D721Med (cell line): ENCODE results near the gene RYR1.
A peak's percentile ranks its signal among the peaks of the same experiment; 100 is the strongest.

Source experiments
- DNase-seq: peaks from one replicate; pipeline ENCODE4 v3.0.0; 2011; ENCODE audit warnings: low spot score; ENCODE audit not compliant: insufficient read length
- FAIRE-seq: peaks from 2 replicates; lab custom pipeline; 2011; peaks lifted over from hg19 to GRCh38; lab: Jason Lieb, UNC
- CTCF ChIP-seq: IDR thresholded peaks from 2 replicates; pipeline ENCODE4 v1.5.1; 2012; ENCODE audit warnings: mild to moderate bottlenecking, control low read depth; ENCODE audit not compliant: insufficient read depth; ENCODE audit errors: missing control alignments

Gene RYR1

DNA sequence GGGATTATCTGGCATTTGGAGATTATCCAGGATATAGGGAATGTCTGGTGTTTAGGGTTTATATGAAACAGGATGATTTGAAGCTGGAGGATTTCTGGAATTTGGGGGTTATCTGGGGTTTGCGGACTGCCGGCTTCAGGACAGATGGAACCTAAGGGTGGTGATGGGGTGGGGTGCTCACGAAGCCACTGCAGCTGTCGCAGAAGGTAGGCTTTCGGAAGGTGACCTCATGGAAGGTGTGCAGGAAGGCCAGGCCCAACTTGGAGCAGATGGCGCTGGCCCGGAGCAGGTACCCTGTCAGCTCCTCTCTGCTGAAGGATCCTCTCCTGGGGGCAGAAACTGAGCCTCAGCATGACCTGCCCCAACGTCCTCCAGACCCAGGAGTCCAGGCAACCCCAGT is 21.0 kb upstream of the RYR1 start:
- FAIRE-seq: no peak
- DNase-seq: peak; percentile 58
- no peak for TF ChIP-seq CTCF

DNA sequence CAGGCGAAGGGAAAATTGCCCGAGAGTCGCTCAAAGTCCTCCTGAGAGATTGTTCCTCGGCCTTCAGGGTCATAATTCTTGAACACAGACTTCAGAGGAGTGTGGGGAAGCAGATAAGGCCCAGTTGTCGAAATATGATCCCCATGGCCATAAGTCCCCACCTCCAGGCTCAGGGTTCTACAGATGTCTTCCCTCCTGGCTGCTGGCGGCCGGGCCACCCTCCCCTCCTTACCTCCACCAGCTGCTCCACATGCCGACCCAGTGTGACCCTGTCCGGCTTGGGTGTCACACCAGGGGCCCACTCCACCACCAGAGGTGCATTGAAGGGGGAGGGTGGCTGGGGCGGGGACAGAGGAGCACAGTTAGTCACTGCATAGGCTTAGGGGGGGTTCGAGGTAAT is 20.5 kb upstream of the RYR1 start:
- no peak for DNase-seq
- TF ChIP-seq CTCF: no peak
- FAIRE-seq: no peak

- no peak for TF ChIP-seq CTCF
- FAIRE-seq (no peak), DNase-seq (no peak)
Measured at GRCh38 chr19:38413416-38413815, 20.1 kb upstream of the RYR1 start.

- DNase-seq: no peak
- TF ChIP-seq CTCF: no peak
- FAIRE-seq: no peak
Measured at GRCh38 chr19:38417146-38417543, 16.3 kb upstream of the RYR1 start.

- DNase-seq (no peak), FAIRE-seq (no peak)
- TF ChIP-seq CTCF: no peak
Measured at GRCh38 chr19:38417544-38418506, 15.7 kb upstream of the RYR1 start.

- FAIRE-seq (no peak), DNase-seq (no peak)
- TF ChIP-seq CTCF: no peak
Measured at GRCh38 chr19:38420935-38421334, 12.6 kb upstream of the RYR1 start.

GRCh38 chr19:38421856-38422255 is 11.6 kb upstream of the RYR1 start:
- DNase-seq (no peak), FAIRE-seq (no peak)
- no peak for TF ChIP-seq CTCF
